HFF-Myc (cell line): ENCODE results near the gene SMARCAL1.

Source experiments
- DNase-seq: peaks from one replicate; pipeline ENCODE4 v3.0.0-alpha.2; 2011; ENCODE audit warnings: low read depth; ENCODE audit errors: extremely low read depth
- H3K4me3 ChIP-seq: replicated peaks from 2 replicates; pipeline ENCODE4 v1.5.1; 2011; ENCODE audit warnings: low read depth, mild to moderate bottlenecking, control low read depth, low read length
- CTCF ChIP-seq: IDR thresholded peaks from 2 replicates; pipeline ENCODE4 v1.5.1; 2012; ENCODE audit warnings: mild to moderate bottlenecking, low read depth, low read length, control low read depth; ENCODE audit errors: missing control alignments

SMARCAL1 gene

GRCh38 chr2:216480221-216480620 lies 67.9 kb downstream of the SMARCAL1 start:
- TF ChIP-seq CTCF: no peak
- DNase-seq: no peak
- no peak overlapping the region for H3K4me3 ChIP-seq

- H3K4me3 ChIP-seq: no peak overlapping the region
- DNase-seq: no peak
- no peak for TF ChIP-seq CTCF
These were observed 70.4 kb downstream of the SMARCAL1 start for GRCh38 chr2:216482640-216483039.

GRCh38 chr2:216485237-216485636 lies 73.0 kb downstream of the SMARCAL1 start:
- no peak for TF ChIP-seq CTCF
- H3K4me3 ChIP-seq: no peak overlapping the region
- DNase-seq: no peak

GRCh38 chr2:216485745-216486144 lies 73.5 kb downstream of the SMARCAL1 start:
- no peak overlapping the region for H3K4me3 ChIP-seq
- no peak for DNase-seq
- TF ChIP-seq CTCF: no peak

GRCh38 chr2:216486271-216486670 lies 74.0 kb downstream of the SMARCAL1 start:
- no peak for DNase-seq
- no peak for TF ChIP-seq CTCF

GRCh38 chr2:216486708-216487107 lies 74.4 kb downstream of the SMARCAL1 start:
- DNase-seq: no peak
- TF ChIP-seq CTCF: no peak
- no peak overlapping the region for H3K4me3 ChIP-seq

More at GRCh38 chr2:216486271-216486670, 74.0 kb downstream of the SMARCAL1 start:
- no peak overlapping the region for H3K4me3 ChIP-seq

- TF ChIP-seq CTCF: no peak
- DNase-seq: no peak
These were observed 77.8 kb downstream of the SMARCAL1 start for GRCh38 chr2:216490061-216490460.

More at GRCh38 chr2:216490061-216490460, 77.8 kb downstream of the SMARCAL1 start:
- no peak overlapping the region for H3K4me3 ChIP-seq
